ENCODE data around the gene HMGN2.

DNA sequence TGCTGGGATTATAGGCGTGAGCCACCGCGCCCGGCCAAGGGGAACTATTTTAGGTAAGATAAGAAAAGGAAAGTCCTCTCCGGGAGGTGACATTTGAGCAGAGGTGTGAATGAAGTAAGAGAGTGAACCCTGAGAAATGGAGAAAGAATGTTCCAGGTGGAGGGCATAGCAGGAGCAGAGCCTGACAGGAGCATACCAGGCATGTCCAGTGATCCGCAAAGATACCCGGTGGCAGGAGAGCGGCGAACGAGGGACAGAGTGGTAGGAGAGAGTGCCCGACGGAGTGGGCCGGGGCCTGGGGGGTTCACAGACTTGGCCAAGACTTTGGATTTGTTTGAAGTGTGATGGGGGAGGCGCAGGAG, 49.4 kb downstream of the HMGN2 start:
- TF ChIP-seq, protein P1, sequence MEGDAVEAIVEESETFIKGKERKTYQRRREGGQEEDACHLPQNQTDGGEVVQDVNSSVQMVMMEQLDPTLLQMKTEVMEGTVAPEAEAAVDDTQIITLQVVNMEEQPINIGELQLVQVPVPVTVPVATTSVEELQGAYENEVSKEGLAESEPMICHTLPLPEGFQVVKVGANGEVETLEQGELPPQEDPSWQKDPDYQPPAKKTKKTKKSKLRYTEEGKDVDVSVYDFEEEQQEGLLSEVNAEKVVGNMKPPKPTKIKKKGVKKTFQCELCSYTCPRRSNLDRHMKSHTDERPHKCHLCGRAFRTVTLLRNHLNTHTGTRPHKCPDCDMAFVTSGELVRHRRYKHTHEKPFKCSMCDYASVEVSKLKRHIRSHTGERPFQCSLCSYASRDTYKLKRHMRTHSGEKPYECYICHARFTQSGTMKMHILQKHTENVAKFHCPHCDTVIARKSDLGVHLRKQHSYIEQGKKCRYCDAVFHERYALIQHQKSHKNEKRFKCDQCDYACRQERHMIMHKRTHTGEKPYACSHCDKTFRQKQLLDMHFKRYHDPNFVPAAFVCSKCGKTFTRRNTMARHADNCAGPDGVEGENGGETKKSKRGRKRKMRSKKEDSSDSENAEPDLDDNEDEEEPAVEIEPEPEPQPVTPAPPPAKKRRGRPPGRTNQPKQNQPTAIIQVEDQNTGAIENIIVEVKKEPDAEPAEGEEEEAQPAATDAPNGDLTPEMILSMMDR (IDR thresholded peaks at IDR 0.05): no peak
- no peak for TF ChIP-seq POLR2A (IDR thresholded peaks at IDR 0.05)

Measured in testis (tissue), 2 donors.